Endothelial cell of umbilical vein (primary cell): ENCODE measurements around the gene ARHGAP15. TPM values are rescaled to one million over a fixed set of nuclear protein-coding genes. Genes with fewer than 3 reads are reported as not detected.

Source experiments
- BruUV-seq: library from RNA; stranded (reverse); fragments of 400-500 nt; replicated peaks from 2 replicates; lab custom pipeline; 2021; lab: Mats Ljungman, UMichigan
- CTCF ChIA-PET: fragments of 300-600, 350-600 bp; sonication (Branson Sonifier 250); formaldehyde crosslinking; loops from one replicate; lab custom pipeline; 2021; ENCODE audit warnings: antibody characterized with exemption, inconsistent platforms; lab: Charles Lee
- POLR2A ChIA-PET: fragments of 300-600, 350-600 bp; sonication (Branson Sonifier 250); formaldehyde crosslinking; loops from one replicate; lab custom pipeline; 2021; ENCODE audit warnings: antibody characterized with exemption, inconsistent platforms; lab: Charles Lee
- DNase-seq: peaks from one replicate; pipeline ENCODE4 v3.0.0-alpha.2; 2011; ENCODE audit warnings: low read depth, low spot score
- FAIRE-seq: peaks from 2 replicates; lab custom pipeline; 2011; peaks lifted over from hg19 to GRCh38; lab: Jason Lieb, UNC
- H2AFZ ChIP-seq: 2 replicates; pipeline ENCODE4 v1.6.0; 2012; ENCODE audit warnings: low read depth, low read length, control low read depth, inconsistent platforms
- H3K27ac ChIP-seq: 2 replicates; pipeline ENCODE4 v1.5.1; 2011; ENCODE audit warnings: low read depth, mild to moderate bottlenecking, control low read depth, low read length, moderate library complexity; ENCODE audit not compliant: insufficient read depth
- H3K27me3 ChIP-seq, 2 experiments: 2 replicates each; pipeline versions ENCODE4 v1.6.0 to v1.6.1; 2011; ENCODE audit warnings: low read length in 2 of 2, mixed read lengths in 1 of 2; ENCODE audit not compliant: control insufficient read depth in 2 of 2, insufficient read depth in 2 of 2
- H3K36me3 ChIP-seq, 2 experiments: 2 replicates in 1 of 2; 3 replicates in 1 of 2; pipeline ENCODE4 v1.5.1; 2011; ENCODE audit warnings: low read length in 2 of 2, mild to moderate bottlenecking in 1 of 2, moderate library complexity in 1 of 2; ENCODE audit not compliant: control insufficient read depth in 2 of 2, insufficient read depth in 2 of 2; ENCODE audit errors: extremely low read depth in 1 of 2
- H3K4me1 ChIP-seq: 3 replicates; pipeline ENCODE4 v1.5.1; 2011; ENCODE audit warnings: mild to moderate bottlenecking, low read length; ENCODE audit not compliant: control insufficient read depth, insufficient read depth; ENCODE audit errors: extremely low read depth
- H3K4me2 ChIP-seq: 2 replicates; pipeline ENCODE4 v1.6.1; 2011; ENCODE audit warnings: low read length, control low read depth, mixed read lengths; ENCODE audit not compliant: insufficient read depth
- H3K4me3 ChIP-seq, 3 experiments: fragments of 200-600 bp in 1 of 3; sonication (generic), shearing (Covaris generic) in 1 of 3; replicated peaks in 1 of 3; 2 replicates each; pipeline ENCODE4 v1.5.1; 2011 to 2016; ENCODE audit warnings: control low read depth in 3 of 3, low read length in 3 of 3, mild to moderate bottlenecking in 2 of 3, inconsistent platforms in 1 of 3, low read depth in 1 of 3, moderate library complexity in 1 of 3; ENCODE audit not compliant: insufficient read depth in 1 of 3
- H3K79me2 ChIP-seq: 2 replicates; pipeline ENCODE4 v1.6.0; 2012; ENCODE audit warnings: low read length, inconsistent platforms; ENCODE audit not compliant: control insufficient read depth, insufficient read depth
- H3K9ac ChIP-seq: replicated peaks from 2 replicates; pipeline ENCODE3; 2011; ENCODE audit warnings: low read length, control low read depth; ENCODE audit not compliant: insufficient read depth; ENCODE audit errors: extremely low read depth
- H3K9me1 ChIP-seq: replicated peaks from 3 replicates; pipeline ENCODE4 v1.6.0; 2011; ENCODE audit warnings: mild to moderate bottlenecking, low read length; ENCODE audit not compliant: control insufficient read depth, insufficient read depth; ENCODE audit errors: extremely low read depth
- H3K9me3 ChIP-seq: replicated peaks from 2 replicates; pipeline ENCODE4 v1.5.1; 2012; ENCODE audit warnings: low read length, inconsistent platforms; ENCODE audit not compliant: control insufficient read depth, insufficient read depth
- H4K20me1 ChIP-seq: replicated peaks from 2 replicates; pipeline ENCODE3; 2011; ENCODE audit warnings: mild to moderate bottlenecking, low read length; ENCODE audit not compliant: control insufficient read depth, insufficient read depth; ENCODE audit errors: extremely low read depth
- CTCF ChIP-seq, 2 donors: IDR thresholded peaks; 1 replicate in 1 of 2; 2 replicates in 1 of 2; pipeline ENCODE4 v1.5.1; 2011; ENCODE audit warnings: low read length in 2 of 2, mild to moderate bottlenecking in 2 of 2, moderate library complexity in 2 of 2, control low read depth in 1 of 2, inconsistent platforms in 1 of 2, low read depth in 1 of 2; ENCODE audit not compliant: insufficient read depth in 1 of 2; ENCODE audit errors: extremely low read depth in 1 of 2
- EZH2 ChIP-seq: IDR thresholded peaks from 2 replicates; pipeline ENCODE4 v1.6.1; 2012; ENCODE audit warnings: borderline replicate concordance, low read depth, mild to moderate bottlenecking, moderate library complexity, low read length, inconsistent platforms; ENCODE audit not compliant: severe bottlenecking
- FOS ChIP-seq: IDR thresholded peaks from 2 replicates; pipeline ENCODE4 v1.6.1; 2011; ENCODE audit warnings: mild to moderate bottlenecking, low read length, moderate library complexity, borderline replicate concordance; ENCODE audit not compliant: insufficient read depth
- GATA2 ChIP-seq: IDR thresholded peaks from 2 replicates; pipeline ENCODE4 v1.7.0; 2011; ENCODE audit warnings: low read depth, mild to moderate bottlenecking, moderate library complexity, mixed read lengths, low read length; ENCODE audit not compliant: insufficient read length, insufficient read depth
- JUN ChIP-seq: IDR thresholded peaks from 2 replicates; pipeline ENCODE4 v1.6.1; 2011; ENCODE audit warnings: borderline replicate concordance, low read depth; ENCODE audit not compliant: insufficient read length, insufficient read depth
- MAX ChIP-seq: IDR thresholded peaks from 2 replicates; pipeline ENCODE4 v1.6.1; 2011; ENCODE audit not compliant: insufficient read depth, insufficient read length
- MYC ChIP-seq: IDR thresholded peaks from one replicate; pipeline ENCODE4 v1.6.1; 2011; ENCODE audit warnings: mild to moderate bottlenecking, low read depth, low read length
- POLR2A ChIP-seq: IDR thresholded peaks from 2 replicates; pipeline ENCODE4 v1.6.1; 2012; ENCODE audit warnings: low read depth, mild to moderate bottlenecking, control low read depth, low read length
- POLR2AphosphoS5 ChIP-seq: IDR thresholded peaks from 2 replicates; pipeline ENCODE4 v1.6.1; 2012; ENCODE audit warnings: low read depth, mild to moderate bottlenecking, control low read depth, low read length, moderate library complexity; ENCODE audit not compliant: insufficient read depth
- dilution Hi-C: fragments of 300-500 bp; cut with MboI; formaldehyde crosslinking; loops from one replicate; pipeline ENCODE4 v1.15.0; 2019; ENCODE audit warnings: low sequenced_read_pairs; ENCODE audit not compliant: extremely low pct_ligation_motif_present
- intact Hi-C: fragments of 100-400 bp; cut with micrococcal nuclease; formaldehyde crosslinking; loops from one replicate; pipeline ENCODE4 v1.10.0; 2022
- polyA plus RNA-seq, 4 experiments: library from polyadenylated mRNA; depleted of rRNA in 3 of 4; stranded (reverse) in 3 of 4; unstranded in 1 of 4; fragments of >200 nt; gene quantifications; 2 replicates each; pipeline versions ENCODE4 v1.2.1 to v1.2.3, GENCODE V29; 2011 to 2012; ENCODE audit warnings: missing spikeins in 1 of 4
- total RNA-seq: library from RNA; stranded (reverse); gene quantifications from 2 replicates; pipeline ENCODE4 v1.2.3, GENCODE V29; 2021

The ARHGAP15 gene
- total and polyA plus RNA-seq, 2 donors (not counting 3 experiments of a cell fraction or from before 2014, with no cell fraction given): not detected

GRCh38 chr2:143157001-143157400 lies 27.8 kb downstream of the ARHGAP15 start:
- POLR2A ChIA-PET: no interaction called here
- Histone ChIP-seq H3K36me3 (no peaks in the 10 kb centered on the region), H3K9me1 (no peaks in the 10 kb centered on the region), H3K4me2 (no peak overlapping the region), H3K4me1 (no peaks in the 10 kb centered on the region), H3K27ac (no peak overlapping the region), H3K27me3 (peaks cover 2 to 6% of the 10 kb centered on the region in 2 experiments), H3K4me3 (no peak overlapping the region), H3K9me3 (no peaks in the 10 kb centered on the region), H3K9ac (no peak overlapping the region), H2AFZ (no peak overlapping the region), H3K79me2 (no peaks in the 10 kb centered on the region), H4K20me1 (no peaks in the 10 kb centered on the region)
- intact Hi-C loops (no loop called here), dilution Hi-C loops (no loop called here)
- CTCF ChIA-PET: interaction anchor here (0.9 to 1.5 kb wide), 4 partner anchors 16 to 123 kb away, joined by 3 to 4 read pairs (median 3); no protein-coding TSS in a partner anchor
- DNase-seq (no peak), FAIRE-seq (no peak)
- TF ChIP-seq EZH2: no peak
- no peak for TF ChIP-seq MAX
- TF ChIP-seq JUN: no peak
- TF ChIP-seq MYC: no peak
- TF ChIP-seq FOS: no peak
- TF ChIP-seq CTCF (IDR thresholded peaks at IDR 0.05; ENCODE audit: extremely low read depth in 1 of 2, insufficient read depth in 1 of 2, low read depth in 1 of 2, low read length in 2 of 2): no peak
- TF ChIP-seq GATA2: no peak
- no peak for TF ChIP-seq POLR2AphosphoS5
- TF ChIP-seq POLR2A: no peak
- no TSS peak for BruUV-seq
